WTC11 (cell line): ENCODE results near the gene G6PC3. TPM values are rescaled to one million over a fixed set of nuclear protein-coding genes. Genes with fewer than 3 reads are reported as not detected.

Experiments used
- ATAC-seq: fragments of 200-7000 bp; cut with Tn5 transposase; 2 replicates; pipeline ENCODE4 v1.10.0; 2021; ENCODE audit warnings: mild to moderate bottlenecking, moderate library complexity
- CTCF ChIA-PET: fragments of 300-600 bp; sonication (Branson Sonifier 250); formaldehyde crosslinking; loops from one replicate; lab custom pipeline; 2021; ENCODE audit warnings: antibody characterized with exemption; lab: Charles Lee
- POLR2A ChIA-PET: fragments of 350-600 bp; sonication (Branson Sonifier 250); formaldehyde crosslinking; loops from one replicate; lab custom pipeline; 2021; ENCODE audit warnings: antibody characterized with exemption; lab: Charles Lee
- DNase-seq: peaks from one replicate; pipeline ENCODE4 v3.0.0; 2021; ENCODE audit warnings: low spot score
- H3K27ac Mint-ChIP-seq: 2 replicates; pipeline ENCODE4 v1.8.0; 2021; ENCODE audit warnings: mixed read lengths
- H3K27me3 Mint-ChIP-seq: 2 replicates; pipeline ENCODE4 v1.8.0; 2021; ENCODE audit warnings: low read depth, mild to moderate bottlenecking, moderate library complexity, mixed read lengths
- H3K36me3 Mint-ChIP-seq: 2 replicates; pipeline ENCODE4 v1.8.0; 2021; ENCODE audit warnings: mixed read lengths
- H3K4me1 Mint-ChIP-seq: 2 replicates; pipeline ENCODE4 v1.8.0; 2022; ENCODE audit warnings: mixed read lengths
- H3K4me3 Mint-ChIP-seq: 2 replicates; pipeline ENCODE4 v1.8.0; 2021; ENCODE audit warnings: mild to moderate bottlenecking, moderate library complexity, mixed read lengths
- H3K9me3 Mint-ChIP-seq: 2 replicates; pipeline ENCODE4 v1.8.0; 2021; ENCODE audit warnings: mixed read lengths
- ATF1 ChIP-seq: sonication (generic); formaldehyde crosslinking; IDR thresholded peaks from 2 replicates; pipeline ENCODE4 v1.8.1; 2023; ENCODE audit warnings: mild to moderate bottlenecking, moderate library complexity, missing genetic modification reagents
- E2F1 ChIP-seq: sonication (generic); formaldehyde crosslinking; IDR thresholded peaks from 2 replicates; pipeline ENCODE4 v1.8.0; 2022; ENCODE audit warnings: mild to moderate bottlenecking, missing genetic modification reagents
- EMX1 ChIP-seq: fragments of 250-450 bp; sonication (Bioruptor Pico); IDR thresholded peaks from 2 replicates; pipeline ENCODE4 v1.8.0; 2021; ENCODE audit warnings: mild to moderate bottlenecking
- ETV6 ChIP-seq: sonication (generic); formaldehyde crosslinking; IDR thresholded peaks from 2 replicates; pipeline ENCODE4 v1.8.1; 2022; ENCODE audit warnings: mild to moderate bottlenecking, missing genetic modification reagents
- FOXK1 ChIP-seq: sonication (generic); formaldehyde crosslinking; IDR thresholded peaks from 2 replicates; pipeline ENCODE4 v1.8.0; 2022; ENCODE audit warnings: mild to moderate bottlenecking, moderate library complexity, missing genetic modification reagents
- FOXP1 ChIP-seq: sonication (generic); formaldehyde crosslinking; IDR thresholded peaks from 2 replicates; pipeline ENCODE4 v1.8.0; 2022; ENCODE audit warnings: missing genetic modification reagents, mild to moderate bottlenecking, moderate library complexity, borderline replicate concordance
- GRHL2 ChIP-seq: fragments of 250-450 bp; sonication (Bioruptor Pico); IDR thresholded peaks from 2 replicates; pipeline ENCODE4 v1.8.0; 2022; ENCODE audit warnings: mild to moderate bottlenecking, moderate library complexity; ENCODE audit not compliant: insufficient replicate concordance, severe bottlenecking
- MLX ChIP-seq: sonication (generic); formaldehyde crosslinking; IDR thresholded peaks from 2 replicates; pipeline ENCODE4 v1.8.1; 2023; ENCODE audit warnings: mild to moderate bottlenecking, missing genetic modification reagents, moderate library complexity
- MXD4 ChIP-seq: fragments of 250-450 bp; sonication (Bioruptor Pico); IDR thresholded peaks from 2 replicates; pipeline ENCODE4 v1.8.0; 2021; ENCODE audit warnings: mild to moderate bottlenecking, moderate library complexity, borderline replicate concordance
- NFYB ChIP-seq: sonication (generic); formaldehyde crosslinking; conservative IDR thresholded peaks from 2 replicates; pipeline ENCODE4 v1.8.0; 2022; ENCODE audit warnings: low read depth, missing genetic modification reagents
- NR3C1 ChIP-seq: sonication (generic); formaldehyde crosslinking; conservative IDR thresholded peaks from 2 replicates; pipeline ENCODE4 v1.8.1; 2023; ENCODE audit warnings: low read depth, mild to moderate bottlenecking, missing genetic modification reagents
- TEAD1 ChIP-seq: sonication (generic); formaldehyde crosslinking; IDR thresholded peaks from 2 replicates; pipeline ENCODE4 v1.8.0; 2022; ENCODE audit warnings: mild to moderate bottlenecking, missing genetic modification reagents
- USF1 ChIP-seq: sonication (generic); formaldehyde crosslinking; IDR thresholded peaks from 2 replicates; pipeline ENCODE4 v1.8.0; 2022; ENCODE audit warnings: mild to moderate bottlenecking, missing genetic modification reagents
- ZNF671 ChIP-seq: fragments of 250-450 bp; sonication (Bioruptor Pico); IDR thresholded peaks from 2 replicates; pipeline ENCODE4 v1.8.0; 2021; ENCODE audit warnings: mild to moderate bottlenecking
- ZSCAN18 ChIP-seq: fragments of 250-450 bp; sonication (Bioruptor Pico); IDR thresholded peaks from 2 replicates; pipeline ENCODE4 v2.1.2; 2022; ENCODE audit warnings: mild to moderate bottlenecking, moderate library complexity
- total RNA-seq: library from RNA; stranded (reverse); gene quantifications from 3 replicates; pipeline ENCODE4 v1.2.3, GENCODE V29; 2021

G6PC3 gene
- total RNA-seq, 1 experiment from 2014 or later, result 121 TPM

- TF ChIP-seq FOXK1 (CRISPR knock-in tag) (peak; percentile 81; the same call in 1 of the 2 replicates), ETV6 (CRISPR knock-in tag) (peak; percentile 75), MXD4 (CRISPR knock-in tag) (no peak), FOXP1 (CRISPR knock-in tag) (peak; percentile 77; the same call in 1 of the 2 replicates), TEAD1 (CRISPR knock-in tag) (0 out of 2 replicates have a peak, but pooled peaks have one; percentile 30), USF1 (CRISPR knock-in tag) (no peak), E2F1 (CRISPR knock-in tag) (no peak)
Measured at GRCh38 chr17:44066204-44066930, 4.2 kb upstream of the G6PC3 start, which contains the start of gene LSM12 (continued).

GRCh38 chr17:44067545-44067940 is 3.0 kb upstream of the G6PC3 start:
- TF ChIP-seq E2F1 (CRISPR knock-in tag), result no peak
- no peak for TF ChIP-seq NR3C1 (CRISPR knock-in tag)
- TF ChIP-seq MLX (CRISPR knock-in tag), result no peak
- no peak for TF ChIP-seq ZSCAN18 (CRISPR knock-in tag)
- peak overlapping the region; percentile 99 for H3K27ac Mint-ChIP-seq
- no peak for DNase-seq
- ATAC-seq, result no peak
- CTCF ChIA-PET, result no interaction called here
- no peaks in the 10 kb centered on the region for H3K27me3 Mint-ChIP-seq
- no peaks in the 10 kb centered on the region for H3K9me3 Mint-ChIP-seq
- POLR2A ChIA-PET, result interaction anchor here (1.1 kb wide), 1 partner anchor 33 kb away, joined by 4 read pairs; no protein-coding TSS in a partner anchor
- peaks cover 20% of the 10 kb centered on the region for H3K36me3 Mint-ChIP-seq
- peaks cover 45% of the 10 kb centered on the region for H3K4me1 Mint-ChIP-seq
- peak overlapping the region; percentile 4; the same call in 1 of the 2 replicates for H3K4me3 Mint-ChIP-seq

- ChIA-PET POLR2A (interaction anchor here (0.6 to 1.4 kb wide), 10 partner anchors 10 to 284 kb away, joined by 3 to 8 read pairs (median 4); no protein-coding TSS in a partner anchor), CTCF (interaction anchor here (0.7 to 1.9 kb wide), 6 partner anchors 29 to 98 kb away, joined by 3 to 9 read pairs (median 6); partner anchors contain the start of gene HDAC5)
- no peak for DNase-seq
- Mint-ChIP-seq H3K4me1 (peaks cover 38% of the 10 kb centered on the region), H3K36me3 (peaks cover 7% of the 10 kb centered on the region; the same call in 1 of the 2 replicates), H3K4me3 (peak overlapping the region; percentile 97), H3K27ac (peak overlapping the region; percentile 97), H3K27me3 (no peaks in the 10 kb centered on the region), H3K9me3 (no peaks in the 10 kb centered on the region)
- ATAC-seq, result peak; percentile 9
- TF ChIP-seq GRHL2 (CRISPR knock-in tag), result no peak
- no peak for TF ChIP-seq ATF1
- no peak for TF ChIP-seq EMX1
- TF ChIP-seq NFYB (CRISPR knock-in tag), result no peak
- no peak for TF ChIP-seq ZNF671 (CRISPR knock-in tag)
Measured at GRCh38 chr17:44069974-44070454, 521 bp upstream of the G6PC3 start.
